Heart left ventricle (tissue), 13 donors: Measurements from ENCODE around the gene IQCH.

Source experiments
- CTCF ChIP-seq, 12 donors: fragments of 200-600 bp; sonication (generic) in 4 of 12; IDR thresholded peaks; one replicate each; pipeline versions ENCODE4 v1.5.0 to v1.8.0; 2018 to 2022; ENCODE audit warnings: antibody characterized with exemption in 12 of 12, mild to moderate bottlenecking in 5 of 12
- POLR2A ChIP-seq, 2 donors: fragments of 450-650 bp; IDR thresholded peaks; one replicate each; pipeline ENCODE4 v1.6.1; 2017; ENCODE audit warnings: antibody characterized with exemption in 2 of 2, mild to moderate bottlenecking in 2 of 2, moderate library complexity in 2 of 2
- donor health status: ischemic (EF 13 %, LVEDD 7.1; RV severe dilation, severe dysfunction).
- donor health status: DM: no; HTN: yes; CAD: no.
- donor health status: DM: no; HTN: no; CAD: no.
- donor health status: ischemic (EF 25% LVEDD 6.9; RV normal size, moderate dysfunction).
- donor health status: ischemic (EF 25% LVEDD 5.7; RV mildly dilated, moderate dysfunction).
- donor health status: ischemic (EF 35%, LVEDD 5.7; RV mildly dilated, moderate dysfunction).
- donor health status: nonischemic (EF 11% LVEDD 7.7; RV severe dilation, severe dysfunction).
- donor health status: DM: yes; HTN: yes; CAD: no.
- donor health status: PGD.
- donor health status: ischemic (EF 29% LVEDD 5.4; RV normal size, mild dysfunction).
- donor health status: nonischemic (EF 23%, LVEDD 6.1; RV moderate dilation, normal function).

DNA sequence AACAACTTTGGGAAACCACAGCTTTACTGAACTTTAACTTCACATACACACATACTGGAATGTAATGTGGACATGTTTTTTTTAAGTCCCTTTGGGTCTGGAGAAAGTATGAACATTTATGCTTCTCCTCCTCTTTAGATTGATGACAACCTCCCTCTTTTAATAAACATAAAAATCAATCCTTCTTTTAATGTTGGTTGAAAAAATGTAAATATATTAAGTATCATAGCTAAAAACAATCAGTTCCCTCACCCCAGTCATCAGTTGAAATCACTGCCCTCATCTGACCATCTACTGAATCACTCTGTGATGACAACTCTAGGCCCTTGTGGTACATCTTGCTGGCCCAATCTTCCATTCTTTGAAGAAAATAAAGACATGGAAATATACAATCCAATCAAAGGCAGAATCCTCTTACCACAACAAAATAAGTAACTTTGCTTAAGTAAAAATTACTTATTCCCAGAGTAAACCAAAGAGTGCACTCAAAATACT, 6.5 kb upstream of the IQCH start:
- TF ChIP-seq CTCF (IDR thresholded peaks at IDR 0.05) (no peak), POLR2A (IDR thresholded peaks at IDR 0.05) (no peak)
